Ecto neural progenitor cell (in vitro differentiated cells): ENCODE data around the gene AMOTL1.

ENCODE experiments used
- DNase-seq: peaks from one replicate; pipeline ENCODE4 v3.0.0-alpha.2; 2018; ENCODE audit warnings: low spot score

The AMOTL1 gene

DNA sequence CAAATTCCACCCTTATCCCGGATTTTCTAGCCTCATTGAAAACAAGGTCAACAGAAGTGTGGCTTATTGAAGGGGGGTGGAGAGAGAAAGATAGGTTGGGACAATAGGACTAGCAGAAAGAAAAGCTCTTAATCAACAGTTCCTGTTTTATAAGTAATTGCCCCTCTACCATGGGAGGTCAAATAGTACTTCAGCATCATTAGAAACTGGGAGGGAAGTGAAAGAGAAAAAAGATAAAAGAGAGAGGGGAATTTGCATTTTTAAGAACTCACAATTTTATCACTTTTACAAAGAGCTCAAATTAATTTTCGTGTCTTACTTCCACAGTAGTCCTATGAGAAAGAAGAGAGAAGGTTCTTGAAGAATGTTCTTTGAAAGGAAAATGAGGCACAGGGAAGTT lies 89.2 kb downstream of the AMOTL1 start:
- no peak for DNase-seq

DNA sequence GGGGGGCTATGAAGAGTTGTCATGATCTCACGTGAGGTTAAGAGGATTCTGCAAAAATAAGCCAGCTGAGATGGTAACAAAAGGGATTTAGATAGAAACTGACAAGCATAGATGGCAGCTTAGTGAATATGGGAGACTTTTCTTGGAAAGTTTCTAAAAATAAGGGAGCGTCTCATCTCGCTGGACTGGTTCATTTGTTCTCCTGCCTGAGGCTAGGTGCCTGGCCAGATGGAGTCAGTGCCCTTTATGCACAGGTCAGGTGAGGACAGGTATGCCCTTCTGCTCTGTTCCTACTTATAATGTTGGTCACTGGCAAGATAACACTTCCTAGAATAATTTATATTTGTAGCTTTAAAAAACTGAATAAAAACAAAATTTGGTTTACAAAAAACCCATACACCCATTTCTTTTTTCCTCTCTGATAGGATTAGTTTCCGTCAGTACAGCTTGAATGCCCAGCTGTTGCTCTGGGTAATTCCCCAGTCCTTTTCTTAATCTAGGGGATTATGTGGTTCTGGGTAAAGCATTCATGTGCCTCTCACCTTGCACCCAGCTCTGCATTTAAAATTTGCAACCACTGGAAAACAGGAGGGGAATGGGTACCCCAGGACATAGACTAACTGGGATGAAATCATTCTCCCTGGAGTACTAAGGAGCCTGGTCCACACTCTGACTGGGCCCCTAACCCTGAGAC lies 90.0 kb downstream of the AMOTL1 start:
- DNase-seq, result no peak

DNA sequence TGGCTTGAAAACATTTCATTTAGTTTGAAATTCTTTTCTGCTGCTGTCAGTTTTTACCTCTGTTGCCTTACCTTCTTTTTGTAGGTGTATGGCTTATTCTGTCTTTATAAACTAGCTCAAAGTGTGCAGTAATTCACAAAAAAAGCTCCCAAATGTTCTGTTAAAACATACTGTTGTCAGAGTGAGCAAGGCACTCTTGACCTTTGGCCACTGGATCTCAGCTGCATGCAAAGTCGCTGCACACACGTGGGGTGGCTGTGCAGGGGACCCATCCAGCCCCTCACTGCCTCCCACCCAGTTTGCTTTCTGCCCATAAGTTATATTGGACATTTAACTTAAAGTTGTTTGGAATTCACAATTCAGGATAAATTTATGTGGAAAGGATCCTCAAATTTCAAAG lies 92.2 kb downstream of the AMOTL1 start:
- no peak for DNase-seq

DNA sequence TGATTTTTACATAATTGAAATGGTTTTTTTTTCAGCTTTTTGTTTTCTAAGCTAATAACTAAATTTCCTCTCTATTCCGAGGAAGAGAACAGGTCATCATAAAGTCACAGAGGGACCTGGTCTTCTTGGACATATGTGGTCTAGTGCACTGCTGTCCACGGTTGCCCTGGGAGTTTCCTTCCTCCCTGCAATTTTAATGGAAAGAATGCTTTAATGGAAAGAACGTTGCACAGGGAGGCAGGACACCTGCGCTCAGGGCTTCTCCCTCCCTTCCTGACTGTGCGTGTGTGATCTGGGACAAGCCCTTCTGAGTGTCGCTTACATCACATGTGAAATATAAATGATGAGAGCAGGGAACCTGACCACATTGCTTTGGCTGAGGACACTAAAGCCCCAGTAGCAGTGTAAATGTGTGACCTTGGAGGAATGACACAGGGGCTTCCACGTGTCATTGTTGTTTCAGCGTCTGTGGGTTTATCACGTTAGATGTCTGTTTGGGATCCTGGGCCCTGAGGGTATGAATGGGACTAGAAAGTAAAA lies 93.2 kb downstream of the AMOTL1 start:
- no peak for DNase-seq

DNA sequence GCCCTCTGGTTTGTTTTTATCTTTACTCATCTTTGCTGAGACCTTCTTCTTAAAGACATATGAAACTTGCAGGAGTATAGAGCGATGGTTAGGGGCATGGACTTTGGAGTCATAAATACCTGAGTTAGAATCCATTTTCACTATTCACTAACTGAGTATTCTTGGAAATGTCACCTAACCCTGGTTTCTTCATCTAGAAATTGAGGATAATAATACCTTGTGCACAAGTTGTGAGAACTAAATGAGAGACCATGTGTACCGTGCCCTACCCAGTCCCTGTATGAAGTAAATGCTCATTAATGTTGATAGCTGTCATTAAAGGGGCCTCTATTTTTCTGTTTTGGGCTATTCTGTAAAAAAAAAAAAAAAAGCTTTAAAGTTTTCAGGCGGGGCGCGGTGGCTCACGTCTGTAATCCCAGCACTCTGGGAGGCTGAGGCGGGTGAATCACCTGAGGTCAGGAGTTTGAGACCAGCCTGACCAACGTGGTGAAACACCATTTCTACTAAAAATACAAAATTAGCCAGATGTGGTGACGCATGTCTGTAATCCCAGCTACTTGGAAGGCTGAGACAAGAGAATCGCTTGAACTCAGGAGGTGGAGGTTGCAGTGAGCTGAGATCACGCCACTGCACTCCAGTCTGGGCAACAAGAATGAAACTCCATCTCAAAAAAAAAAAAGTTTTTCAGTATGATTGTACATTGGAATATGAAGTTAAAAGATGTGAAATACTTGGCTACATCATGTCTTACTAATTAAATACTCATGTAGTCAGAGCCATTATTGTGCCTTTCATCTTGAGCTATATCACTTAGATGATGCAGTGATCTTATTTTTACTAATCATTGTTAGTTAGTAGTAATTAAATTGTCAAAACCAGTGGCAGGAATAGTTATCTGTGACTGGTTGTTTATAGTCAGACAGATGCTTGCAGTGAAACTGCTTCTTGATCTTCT lies 95.0 kb downstream of the AMOTL1 start:
- no peak for DNase-seq

DNA sequence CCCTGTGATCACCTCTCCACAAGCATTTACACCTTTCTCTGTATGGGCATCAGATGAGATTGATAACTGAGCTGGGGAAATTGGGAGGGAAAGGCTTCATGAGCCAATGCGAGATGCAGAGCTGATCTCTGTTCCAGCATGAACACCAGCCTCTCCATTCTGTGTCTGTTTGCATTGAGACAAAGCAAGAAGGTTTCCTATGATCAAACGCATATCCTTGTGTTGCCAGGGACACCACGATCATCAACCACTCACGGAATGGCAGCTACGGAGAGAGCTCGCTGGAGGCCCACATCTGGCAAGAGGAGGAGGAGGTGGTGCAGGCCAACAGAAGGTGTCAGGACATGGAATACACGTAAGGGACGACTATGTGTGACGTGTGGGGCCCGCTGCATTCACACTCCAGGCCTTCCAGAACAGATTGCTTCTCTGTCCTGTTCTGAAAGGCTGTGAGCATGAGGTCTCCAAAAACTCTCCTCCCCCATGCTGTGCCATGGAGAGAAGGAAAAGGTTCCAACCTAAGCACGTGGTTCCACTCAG lies 96.4 kb downstream of the AMOTL1 start:
- no peak for DNase-seq

DNA sequence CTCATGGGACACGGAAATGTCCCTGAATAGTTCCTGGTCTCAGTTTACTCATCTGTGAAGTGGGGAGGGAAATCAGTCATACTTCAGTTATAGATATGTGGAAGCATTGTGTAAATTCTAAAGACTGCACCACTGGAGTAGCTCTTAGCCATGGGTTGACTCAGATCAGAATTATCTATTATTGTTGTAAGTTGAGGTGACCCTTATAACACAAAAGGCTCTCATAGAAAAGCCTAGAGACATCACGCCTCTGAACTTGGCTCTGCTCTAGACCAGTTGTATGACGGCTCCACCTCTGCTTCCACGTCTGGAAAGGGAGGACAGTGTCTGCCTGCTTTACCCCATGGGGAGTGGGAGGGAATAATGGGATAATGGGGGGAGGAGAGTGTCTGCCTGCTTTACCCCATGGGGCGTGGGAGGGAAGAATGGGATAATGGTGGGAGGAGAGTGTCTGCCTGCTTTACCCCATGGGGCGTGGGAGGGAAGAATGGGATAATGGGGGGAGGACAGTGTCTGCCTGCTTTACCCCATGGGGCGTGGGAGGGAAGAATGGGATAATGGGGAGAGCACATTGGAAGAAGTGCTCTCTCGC lies 98.2 kb downstream of the AMOTL1 start:
- DNase-seq, result no peak

DNA sequence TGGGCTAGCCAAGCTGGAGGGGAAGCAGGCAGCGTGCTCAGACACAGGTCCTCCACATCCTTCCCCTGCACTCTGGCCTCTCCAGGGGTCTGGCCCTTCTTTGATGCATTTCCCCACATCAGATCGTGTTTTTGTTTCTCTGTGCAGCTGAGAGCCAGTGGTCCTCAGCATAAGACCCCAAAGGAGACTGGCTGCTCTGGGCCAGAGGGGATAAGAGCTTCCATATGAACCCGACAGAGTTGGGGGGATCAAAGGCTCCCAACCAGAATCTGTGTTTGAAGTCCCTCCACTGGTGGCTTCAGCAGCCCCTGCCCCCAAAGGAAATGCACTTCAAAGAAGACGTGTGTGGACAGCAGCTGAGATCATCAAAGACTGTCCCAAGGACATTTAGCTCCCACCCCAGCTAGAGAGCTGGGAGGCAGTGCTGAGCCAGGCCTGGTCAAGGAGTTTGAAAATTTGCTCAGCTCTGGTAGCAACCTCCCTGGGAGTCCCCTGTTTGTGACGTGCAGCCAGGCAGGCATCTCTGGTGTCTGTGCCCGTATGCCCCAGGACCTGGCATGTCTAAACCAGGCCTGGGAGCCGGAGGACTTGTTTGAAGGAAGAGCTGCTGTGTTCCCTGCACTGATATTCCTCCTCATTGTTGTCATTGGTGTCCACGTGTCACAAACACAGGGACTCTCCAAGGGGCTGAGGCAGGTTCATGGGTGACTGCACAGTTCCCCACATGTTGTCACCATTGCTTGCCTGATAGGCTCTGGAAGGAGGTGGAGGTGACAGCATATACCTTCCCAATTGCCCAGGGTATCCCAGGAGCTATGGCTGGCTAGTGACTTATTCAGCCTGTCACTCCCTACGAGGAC lies 99.0 kb downstream of the AMOTL1 start:
- no peak for DNase-seq

DNA sequence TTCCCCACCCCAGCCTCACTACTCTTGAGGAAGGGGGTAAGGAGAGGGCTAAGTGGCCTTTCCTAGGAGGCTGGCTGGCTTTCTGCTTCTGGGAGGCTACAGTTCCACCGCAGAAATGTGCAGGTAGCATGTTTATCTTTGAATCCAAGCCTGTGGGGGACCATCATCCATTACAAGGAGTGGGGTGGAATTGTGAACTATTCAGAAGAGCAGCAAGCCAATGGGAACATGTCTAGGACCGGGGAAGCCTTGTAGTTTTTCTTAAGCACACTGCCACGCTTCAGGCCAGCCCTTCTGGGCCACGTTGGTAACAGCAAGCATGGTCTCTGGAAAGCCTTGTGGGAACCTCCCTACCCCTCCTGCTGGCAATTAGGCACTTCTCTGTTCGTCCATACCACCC lies 100.3 kb downstream of the AMOTL1 start:
- DNase-seq, result no peak

DNA sequence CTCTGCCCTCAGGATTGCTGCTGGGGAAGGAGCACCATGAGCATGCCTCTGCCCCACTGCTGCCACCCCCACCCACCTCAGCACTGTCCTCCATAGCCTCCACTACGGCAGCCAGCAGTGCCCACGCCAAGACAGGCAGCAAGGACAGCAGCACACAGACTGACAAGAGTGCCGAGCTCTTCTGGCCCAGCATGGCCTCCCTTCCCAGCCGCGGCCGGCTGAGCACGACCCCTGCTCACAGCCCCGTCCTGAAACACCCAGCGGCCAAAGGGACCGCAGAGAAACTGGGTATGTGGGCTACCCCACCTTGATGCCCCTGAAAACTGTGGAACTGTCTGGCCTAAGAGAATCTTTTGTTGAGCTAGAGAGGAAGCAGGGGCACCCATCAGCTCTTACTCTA lies 101.0 kb downstream of the AMOTL1 start:
- no peak for DNase-seq

DNA sequence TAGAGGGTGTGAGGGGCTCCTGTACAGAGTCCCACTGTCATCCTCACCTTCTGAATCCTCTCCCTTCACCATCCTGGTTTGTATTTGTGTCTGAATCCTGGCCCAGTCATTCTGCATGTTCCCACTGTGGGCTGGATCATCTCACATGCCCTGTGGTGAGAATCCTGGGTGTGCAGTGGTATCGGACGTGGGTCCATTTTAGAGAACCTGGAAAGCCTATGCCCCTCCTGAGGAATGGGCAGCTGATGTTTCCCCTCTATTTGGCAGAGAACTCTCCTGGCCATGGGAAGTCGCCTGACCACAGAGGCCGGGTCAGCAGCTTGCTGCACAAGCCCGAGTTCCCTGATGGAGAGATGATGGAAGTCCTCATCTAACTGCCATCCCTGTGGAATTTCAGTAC lies 102.3 kb downstream of the AMOTL1 start:
- no peak for DNase-seq

DNA sequence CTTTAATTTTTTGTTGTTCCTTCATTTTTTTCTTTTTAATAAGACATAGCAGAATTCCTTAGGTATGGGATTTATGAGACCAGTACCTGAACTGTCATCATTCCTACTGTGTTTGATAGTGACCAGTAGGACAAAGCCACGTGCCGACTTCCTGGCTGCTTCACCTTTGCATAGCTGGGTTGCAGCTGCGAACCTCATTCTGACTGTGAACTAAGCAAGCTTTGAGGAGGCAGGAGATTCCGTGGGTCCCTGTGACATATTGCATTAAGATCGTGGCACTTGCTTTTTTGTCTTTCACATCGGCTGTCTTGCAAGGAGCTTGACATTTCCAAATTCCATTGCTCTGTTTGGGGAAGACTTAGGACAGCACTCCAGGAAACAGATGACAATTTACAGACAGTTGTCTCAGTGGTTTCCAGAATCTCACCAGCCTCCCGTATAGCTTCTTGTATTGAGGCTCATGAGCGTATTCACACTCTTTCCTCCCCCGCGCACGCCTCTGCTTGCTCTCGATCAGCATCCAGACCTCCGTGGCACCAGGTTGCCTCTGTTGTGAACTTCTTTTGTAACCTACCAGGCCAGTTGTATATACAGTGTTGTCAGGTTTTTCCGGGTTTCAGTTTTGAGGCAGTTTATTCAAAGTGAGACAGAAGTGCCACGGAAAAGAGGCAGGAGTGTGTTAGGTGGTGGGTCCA lies 103.5 kb downstream of the AMOTL1 start:
- no peak for DNase-seq

DNA sequence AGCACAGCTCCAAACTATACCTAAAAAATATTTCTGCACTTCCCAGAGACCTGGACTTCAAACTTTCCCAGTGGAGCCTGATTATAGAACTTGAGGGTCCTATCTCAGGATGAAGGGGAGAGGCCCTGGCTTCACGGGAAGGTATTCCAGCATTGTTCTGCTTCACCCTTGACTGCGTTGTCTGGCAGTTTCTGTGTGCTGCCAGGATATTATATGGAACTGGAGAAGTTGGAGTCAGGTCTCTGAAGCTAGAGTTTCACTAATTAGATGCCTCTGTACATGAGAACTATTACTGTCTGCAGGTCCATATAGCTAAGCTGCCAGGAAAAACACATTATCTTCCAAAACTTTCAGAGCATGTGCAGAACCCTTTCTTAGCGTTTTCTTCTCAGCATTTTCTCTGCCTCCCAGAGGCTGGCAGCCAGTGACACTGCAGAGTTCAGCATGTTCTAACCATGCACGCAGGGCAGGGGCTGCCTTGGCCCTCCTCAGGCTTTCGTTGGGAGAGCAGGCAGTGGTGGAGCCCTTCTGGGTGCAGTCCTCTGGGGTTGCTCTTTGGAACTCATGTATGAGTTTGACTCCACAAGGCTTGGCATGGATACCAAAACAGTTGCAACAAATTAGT lies 105.9 kb downstream of the AMOTL1 start:
- DNase-seq, result no peak

DNA sequence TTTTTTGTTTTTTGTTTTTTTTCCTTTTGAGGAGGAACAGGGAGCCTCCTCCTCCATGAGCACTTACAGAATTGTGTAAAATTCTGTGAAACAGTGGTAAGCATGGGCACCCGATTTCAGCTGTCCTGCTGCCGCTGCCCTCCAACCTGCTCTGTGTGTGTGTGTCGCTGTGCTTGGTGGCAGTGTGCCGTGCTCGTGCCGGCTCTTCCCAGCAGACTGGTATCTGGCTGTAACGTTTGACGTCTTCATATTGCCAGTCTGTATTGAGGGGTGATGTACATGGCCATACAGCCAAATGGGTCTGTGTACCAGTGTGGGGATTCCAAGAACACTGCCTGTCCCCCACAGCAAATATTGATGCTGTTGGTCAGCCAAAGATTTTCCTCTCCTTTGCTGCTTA lies 108.1 kb downstream of the AMOTL1 start:
- no peak for DNase-seq

DNA sequence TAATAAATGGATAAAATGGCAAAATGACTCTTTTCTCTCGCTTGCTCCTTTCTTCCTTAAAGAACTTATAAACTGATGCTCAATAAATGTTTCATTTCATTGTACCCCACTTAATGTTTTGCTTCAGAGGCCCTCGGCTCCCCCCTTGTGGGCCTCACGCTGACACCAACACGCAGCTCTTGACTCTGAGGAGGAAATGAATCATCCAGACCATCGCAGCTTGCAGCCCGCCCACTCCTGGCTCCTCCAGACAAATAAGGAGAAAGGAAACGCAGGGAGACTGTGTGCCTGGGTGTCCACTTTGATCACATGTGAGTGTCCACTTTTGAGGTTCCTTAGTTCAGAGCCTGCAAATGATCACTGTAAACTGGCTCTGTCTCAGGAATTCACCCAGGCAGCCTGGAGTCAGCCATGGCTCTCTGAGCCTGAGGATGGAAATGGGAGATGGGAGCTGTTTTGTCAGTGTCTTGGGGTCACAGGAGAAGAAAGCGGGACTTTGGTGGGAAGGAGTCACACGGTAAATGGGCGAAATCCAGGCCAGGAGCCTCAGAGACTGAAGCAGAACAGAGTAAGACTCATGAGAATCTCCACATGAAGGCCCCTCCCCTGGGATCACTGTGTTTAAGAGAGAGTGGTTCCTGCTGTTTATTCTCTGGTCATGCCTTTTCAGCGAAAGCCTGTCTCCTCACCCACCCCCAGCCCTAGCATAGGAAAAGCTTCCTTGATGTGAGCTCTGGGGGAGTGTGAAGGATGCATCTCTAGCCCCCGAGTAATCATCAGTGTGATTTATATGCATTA lies 108.7 kb downstream of the AMOTL1 start:
- no peak for DNase-seq

DNA sequence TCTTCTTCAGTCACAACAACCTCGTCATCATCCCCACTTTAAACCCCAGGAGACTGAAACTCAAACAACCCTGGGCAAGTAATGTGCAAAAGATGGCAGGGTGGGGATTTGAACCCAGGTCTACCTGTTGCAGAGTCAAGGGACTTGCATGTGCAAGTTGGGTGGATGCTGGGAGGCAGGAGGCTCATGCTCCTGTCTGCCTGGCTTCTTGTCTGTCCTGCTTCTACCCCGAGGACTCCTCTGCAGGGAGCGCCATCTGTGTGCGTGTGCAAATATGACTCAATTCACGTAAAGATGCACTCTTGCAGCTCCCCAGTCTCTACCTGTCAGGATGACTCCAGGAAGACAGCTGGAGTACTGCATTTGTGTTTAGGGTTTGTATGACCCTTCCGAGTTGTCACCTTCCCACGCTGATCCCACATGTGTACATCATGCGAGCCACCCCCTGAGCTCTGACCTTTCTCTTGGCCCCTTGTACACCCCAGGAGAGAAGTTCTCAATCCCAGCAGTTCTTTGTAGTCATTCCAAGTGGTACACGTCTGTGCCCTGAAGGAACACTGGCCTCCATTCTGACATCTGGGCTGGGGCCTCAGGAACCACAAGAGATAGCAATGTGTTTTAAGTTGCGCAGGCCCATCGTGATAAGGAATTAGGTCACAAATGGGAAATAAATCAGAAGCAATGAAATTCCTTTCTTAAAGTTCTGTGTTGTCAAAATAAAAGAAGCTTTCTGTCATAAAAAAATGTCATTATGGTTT lies 109.5 kb downstream of the AMOTL1 start:
- no peak for DNase-seq

DNA sequence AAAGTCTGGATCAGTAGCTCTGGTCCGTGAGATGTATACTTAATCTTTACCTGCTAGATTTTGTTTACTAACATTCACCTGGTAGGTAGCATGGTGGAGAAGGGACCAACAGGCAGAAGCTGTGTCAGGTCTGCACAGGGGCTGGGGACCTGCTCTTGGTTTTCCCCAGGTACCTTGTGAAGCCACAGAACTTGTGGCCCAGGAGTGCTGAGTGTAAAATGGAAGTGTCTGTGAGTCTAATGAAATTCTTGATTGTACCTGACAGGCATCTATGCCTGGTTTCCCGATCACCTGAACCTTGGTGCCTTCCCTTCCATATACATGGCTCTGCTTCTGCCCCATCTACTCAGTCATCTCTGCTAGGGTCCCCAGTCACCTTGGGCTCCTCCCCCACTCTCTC lies 110.8 kb downstream of the AMOTL1 start:
- no peak for DNase-seq

DNA sequence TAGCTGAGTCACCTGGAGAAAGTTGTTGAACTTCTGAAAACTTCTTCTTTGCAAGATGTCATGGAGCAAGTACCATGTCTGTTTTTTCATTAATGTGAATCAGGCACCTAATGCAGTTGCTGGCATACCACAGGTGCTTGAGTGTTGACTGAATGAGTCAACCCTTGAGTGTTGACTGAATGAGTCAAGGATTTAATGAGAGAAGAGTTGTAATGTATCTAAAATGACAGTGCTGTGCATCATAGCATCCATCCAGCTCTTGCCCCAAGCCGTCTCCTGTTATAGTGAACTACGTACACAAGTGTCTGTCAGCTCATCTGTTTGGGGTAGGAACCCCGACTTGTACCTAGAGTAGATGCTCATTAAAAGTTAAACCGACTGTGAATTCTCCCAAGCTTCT lies 112.1 kb downstream of the AMOTL1 start:
- DNase-seq, result no peak

DNA sequence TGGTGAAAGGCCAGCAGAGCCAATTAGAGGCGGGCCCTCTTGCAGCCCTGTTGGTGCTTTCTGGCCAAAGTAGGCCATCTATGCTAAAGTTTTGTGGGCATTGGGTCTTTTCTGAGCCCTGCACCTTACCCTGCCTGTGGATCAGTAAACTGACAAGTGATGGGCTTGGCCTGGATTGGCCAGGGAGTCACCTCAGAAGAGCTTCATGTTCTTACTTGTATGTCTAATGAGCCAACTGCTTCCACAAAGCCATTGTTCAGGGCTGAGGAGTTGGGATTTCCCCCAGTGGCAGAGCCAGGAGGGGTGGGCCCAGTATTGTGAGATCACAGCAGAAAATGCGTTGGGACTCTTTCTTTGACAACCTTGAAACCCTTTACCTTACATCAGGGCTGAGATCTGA lies 114.8 kb downstream of the AMOTL1 start:
- no peak for DNase-seq
